Loucy (cell line): Measurements from ENCODE around the gene DOCK10.

Experiments
- H2AFZ ChIP-seq: fragments of 200-600 bp; sonication (generic); 2 replicates; pipeline ENCODE4 v1.6.0; 2016; ENCODE audit warnings: antibody characterized with exemption, mild to moderate bottlenecking, low read length, moderate library complexity
- H3F3A ChIP-seq: fragments of 200-600 bp; 2 replicates; pipeline ENCODE4 v1.6.0; 2016; ENCODE audit warnings: antibody characterized with exemption, low read depth, mild to moderate bottlenecking
- H3K27me3 ChIP-seq: fragments of 200-600 bp; sonication (generic); 2 replicates; pipeline ENCODE4 v1.6.1; 2014; ENCODE audit warnings: low read length, mild to moderate bottlenecking; ENCODE audit not compliant: insufficient read depth, poor library complexity, severe bottlenecking
- H3K36me3 ChIP-seq: fragments of 200-600 bp; sonication (generic); 2 replicates; pipeline ENCODE4 v1.6.1; 2016; ENCODE audit warnings: low read length; ENCODE audit not compliant: insufficient read depth
- H3K4me1 ChIP-seq: fragments of 200-600 bp; sonication (generic); 2 replicates; pipeline ENCODE4 v1.5.1; 2014; ENCODE audit warnings: low read length, mild to moderate bottlenecking; ENCODE audit not compliant: insufficient read depth, poor library complexity, severe bottlenecking
- H3K4me2 ChIP-seq: fragments of 200-600 bp; sonication (generic); 2 replicates; pipeline ENCODE4 v1.6.0; 2014; ENCODE audit warnings: antibody characterized with exemption, low read length, low read depth, mild to moderate bottlenecking; ENCODE audit not compliant: poor library complexity, severe bottlenecking
- H3K4me3 ChIP-seq: fragments of 200-600 bp; sonication (generic); 2 replicates; pipeline ENCODE4 v1.5.1; 2014; ENCODE audit warnings: low read length, mild to moderate bottlenecking, mixed read lengths; ENCODE audit not compliant: poor library complexity, severe bottlenecking
- H3K79me2 ChIP-seq: fragments of 200-600 bp; sonication (generic); 2 replicates; pipeline ENCODE4 v1.6.1; 2014; ENCODE audit warnings: low read length; ENCODE audit not compliant: insufficient read depth
- H3K9ac ChIP-seq: fragments of 200-600 bp; sonication (generic); 2 replicates; pipeline ENCODE4 v1.6.0; 2014; ENCODE audit warnings: mild to moderate bottlenecking, low read depth, low read length, moderate library complexity; ENCODE audit not compliant: poor library complexity, severe bottlenecking
- H3K9me2 ChIP-seq: fragments of 200-600 bp; sonication (generic); replicated peaks from 2 replicates; pipeline ENCODE4 v1.6.1; 2016; ENCODE audit warnings: low read depth, low read length, mixed read lengths
- H3K9me3 ChIP-seq: fragments of 200-600 bp; sonication (generic); 2 replicates; pipeline ENCODE4 v1.6.1; 2014; ENCODE audit warnings: mild to moderate bottlenecking, antibody characterized with exemption, low read length, low read depth; ENCODE audit not compliant: insufficient read depth
- H4K20me1 ChIP-seq: fragments of 200-600 bp; sonication (generic); 2 replicates; pipeline ENCODE4 v1.6.0; 2014; ENCODE audit warnings: antibody characterized with exemption, low read length, mild to moderate bottlenecking; ENCODE audit not compliant: insufficient read depth, poor library complexity, severe bottlenecking
- EZH2phosphoT487 ChIP-seq: fragments of 200-600 bp; IDR thresholded peaks from 2 replicates; pipeline ENCODE4 v1.6.1; 2018; ENCODE audit warnings: antibody characterized with exemption, mild to moderate bottlenecking, moderate library complexity, borderline replicate concordance
- TF ChIP-seq, protein P1 (sequence below): fragments of 200-600 bp; sonication (generic); conservative IDR thresholded peaks from 2 replicates; pipeline ENCODE4 v1.5.1; 2014; ENCODE audit warnings: mild to moderate bottlenecking, antibody characterized with exemption, low read length

The DOCK10 gene

DNA sequence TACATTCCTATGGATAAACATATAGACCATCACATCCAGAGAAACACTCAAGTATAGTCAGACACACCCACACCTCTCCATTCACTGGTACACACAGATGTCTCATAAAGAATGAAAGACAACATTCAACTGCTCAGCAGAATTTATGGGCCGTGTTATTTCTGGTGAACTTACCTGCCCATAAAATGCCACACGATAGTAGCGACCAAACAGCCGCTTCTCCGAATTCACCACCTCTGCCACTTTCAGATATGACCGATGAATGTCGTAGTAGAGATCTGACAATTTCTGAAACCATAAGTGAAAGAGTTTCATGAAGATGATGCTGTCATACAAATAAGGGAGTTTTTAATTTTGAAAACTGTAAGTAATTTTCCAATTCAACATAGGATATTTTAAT, 255.4 kb downstream of the DOCK10 start:
- Histone ChIP-seq H2AFZ (no peak overlapping the region), H3K9me2 (no peaks in the 10 kb centered on the region), H4K20me1 (no peaks in the 10 kb centered on the region), H3K4me3 (no peak overlapping the region), H3K4me2 (no peak overlapping the region), H3K4me1 (no peaks in the 10 kb centered on the region), H3F3A (no peaks in the 10 kb centered on the region), H3K79me2 (no peaks in the 10 kb centered on the region), H3K9ac (no peak overlapping the region), H3K36me3 (peaks cover 53% of the 10 kb centered on the region; the same call in 1 of the 2 replicates), H3K27me3 (no peaks in the 10 kb centered on the region), H3K9me3 (no peaks in the 10 kb centered on the region)
- TF ChIP-seq, protein P1, sequence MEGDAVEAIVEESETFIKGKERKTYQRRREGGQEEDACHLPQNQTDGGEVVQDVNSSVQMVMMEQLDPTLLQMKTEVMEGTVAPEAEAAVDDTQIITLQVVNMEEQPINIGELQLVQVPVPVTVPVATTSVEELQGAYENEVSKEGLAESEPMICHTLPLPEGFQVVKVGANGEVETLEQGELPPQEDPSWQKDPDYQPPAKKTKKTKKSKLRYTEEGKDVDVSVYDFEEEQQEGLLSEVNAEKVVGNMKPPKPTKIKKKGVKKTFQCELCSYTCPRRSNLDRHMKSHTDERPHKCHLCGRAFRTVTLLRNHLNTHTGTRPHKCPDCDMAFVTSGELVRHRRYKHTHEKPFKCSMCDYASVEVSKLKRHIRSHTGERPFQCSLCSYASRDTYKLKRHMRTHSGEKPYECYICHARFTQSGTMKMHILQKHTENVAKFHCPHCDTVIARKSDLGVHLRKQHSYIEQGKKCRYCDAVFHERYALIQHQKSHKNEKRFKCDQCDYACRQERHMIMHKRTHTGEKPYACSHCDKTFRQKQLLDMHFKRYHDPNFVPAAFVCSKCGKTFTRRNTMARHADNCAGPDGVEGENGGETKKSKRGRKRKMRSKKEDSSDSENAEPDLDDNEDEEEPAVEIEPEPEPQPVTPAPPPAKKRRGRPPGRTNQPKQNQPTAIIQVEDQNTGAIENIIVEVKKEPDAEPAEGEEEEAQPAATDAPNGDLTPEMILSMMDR = no peak
- TF ChIP-seq EZH2phosphoT487 = no peak

DNA sequence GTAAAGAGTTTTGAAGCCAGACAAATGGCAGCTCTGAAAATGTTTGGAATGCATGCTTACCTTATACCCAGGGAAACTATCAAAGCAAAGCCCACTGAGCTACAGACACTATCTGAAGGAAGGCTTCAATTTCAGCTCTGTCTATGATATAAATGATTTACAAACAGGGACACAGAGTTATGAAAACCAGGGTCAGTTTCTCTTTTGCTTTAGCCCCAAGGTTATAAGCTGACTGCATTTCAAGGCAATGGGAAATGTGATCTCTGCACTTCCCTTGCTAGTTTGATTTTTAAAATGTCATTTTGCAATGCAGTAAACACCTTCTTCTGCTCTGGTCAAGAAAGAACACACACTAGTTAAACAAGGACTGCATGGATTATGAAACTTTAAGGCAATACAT, 260.9 kb downstream of the DOCK10 start:
- TF ChIP-seq, protein P1 = no peak
- TF ChIP-seq EZH2phosphoT487 = no peak
- Histone ChIP-seq H3K4me1 (no peaks in the 10 kb centered on the region), H3K36me3 (peaks cover 24% of the 10 kb centered on the region; the same call in 1 of the 2 replicates), H4K20me1 (no peaks in the 10 kb centered on the region), H3K9ac (no peak overlapping the region), H3K4me3 (no peak overlapping the region), H3K4me2 (no peak overlapping the region), H3K9me2 (no peaks in the 10 kb centered on the region), H2AFZ (no peak overlapping the region), H3K79me2 (no peaks in the 10 kb centered on the region), H3F3A (no peaks in the 10 kb centered on the region), H3K9me3 (no peaks in the 10 kb centered on the region), H3K27me3 (no peaks in the 10 kb centered on the region)

DNA sequence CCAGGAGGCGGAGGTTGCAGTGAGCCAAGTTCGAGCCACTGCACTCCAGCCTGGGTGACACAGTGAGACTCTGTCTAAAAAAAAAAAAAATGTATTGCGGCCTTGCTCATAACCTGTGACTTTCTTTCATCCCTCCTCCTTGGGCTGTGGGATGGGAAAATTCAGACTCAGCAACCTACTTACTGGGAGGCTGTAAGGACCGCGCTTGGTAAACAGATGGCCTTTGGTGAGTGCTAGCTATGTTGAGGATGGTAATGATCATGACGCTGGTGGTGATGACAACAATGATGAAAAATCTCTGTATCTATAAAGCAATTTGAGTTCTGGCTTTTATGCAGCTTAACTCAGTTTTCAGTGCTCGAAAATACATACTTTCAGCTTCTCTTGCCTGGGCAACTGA, 261.4 kb downstream of the DOCK10 start:
- Histone ChIP-seq H4K20me1 (no peaks in the 10 kb centered on the region), H3K27me3 (no peaks in the 10 kb centered on the region), H3K4me2 (no peak overlapping the region), H3K4me3 (no peak overlapping the region), H3F3A (no peaks in the 10 kb centered on the region), H3K9me2 (no peaks in the 10 kb centered on the region), H3K9me3 (no peaks in the 10 kb centered on the region), H3K9ac (no peak overlapping the region), H3K4me1 (no peaks in the 10 kb centered on the region), H2AFZ (no peak overlapping the region), H3K36me3 (peaks cover 20% of the 10 kb centered on the region; the same call in 1 of the 2 replicates), H3K79me2 (no peaks in the 10 kb centered on the region)
- no peak for TF ChIP-seq EZH2phosphoT487
- TF ChIP-seq, protein P1 = no peak
